Mucosa of rectum (tissue), 2 donors: Measurements from ENCODE around the gene RALGDS.

Experiments
- H3K27ac ChIP-seq, 2 donors: one replicate each; pipeline ENCODE4 v1.7.0; 2013; ENCODE audit warnings: inconsistent platforms in 2 of 2, low read depth in 2 of 2, low read length in 2 of 2
- H3K27me3 ChIP-seq, 2 donors: one replicate each; pipeline ENCODE4 v1.7.0; 2013; ENCODE audit warnings: low read length in 2 of 2; ENCODE audit not compliant: control insufficient read depth in 2 of 2, insufficient read depth in 2 of 2
- H3K36me3 ChIP-seq, 2 donors: one replicate each; pipeline ENCODE4 v1.7.0; 2013; ENCODE audit warnings: low read length in 2 of 2; ENCODE audit not compliant: control insufficient read depth in 2 of 2, insufficient read depth in 2 of 2
- H3K4me1 ChIP-seq, 2 donors: one replicate each; pipeline ENCODE4 v1.7.0; 2013; ENCODE audit warnings: low read length in 2 of 2, mild to moderate bottlenecking in 1 of 2; ENCODE audit not compliant: control insufficient read depth in 2 of 2, insufficient read depth in 2 of 2
- H3K4me3 ChIP-seq, 2 donors: one replicate each; pipeline ENCODE4 v1.7.0; 2013; ENCODE audit warnings: low read length in 2 of 2
- H3K9ac ChIP-seq, 2 donors: one replicate each; pipeline ENCODE4 v1.7.0; 2013; ENCODE audit warnings: low read length in 2 of 2, low read depth in 1 of 2, mild to moderate bottlenecking in 1 of 2
- H3K9me3 ChIP-seq, 2 donors: one replicate each; pipeline ENCODE4 v1.7.0; 2013; ENCODE audit warnings: low read length in 2 of 2; ENCODE audit not compliant: control insufficient read depth in 2 of 2
- donor health status: healthy.
- donor health status: Normal muscosa, but diverticular disease.

RALGDS gene

GRCh38 chr9:133119103-133119845 lies 1.8 kb downstream of the RALGDS start:
- Histone ChIP-seq H3K4me1 (peaks cover 64 to 66% of the 10 kb centered on the region in 2 donors), H3K27me3 (no peaks in the 10 kb centered on the region), H3K36me3 (no peaks in the 10 kb centered on the region), H3K9ac (peak overlapping the region; percentile 32 to 62), H3K27ac (peak overlapping the region; percentile 42 to 67), H3K9me3 (no peaks in the 10 kb centered on the region), H3K4me3 (peak overlapping the region; percentile 68 to 77)

GRCh38 chr9:133118568-133118967 lies 2.5 kb downstream of the RALGDS start:
- Histone ChIP-seq H3K27ac (peak overlapping the region in 1 of 2 donors; percentile 67), H3K27me3 (no peaks in the 10 kb centered on the region), H3K4me1 (peaks cover 71 to 73% of the 10 kb centered on the region in 2 donors), H3K9me3 (no peaks in the 10 kb centered on the region), H3K9ac (no peak overlapping the region), H3K4me3 (peak overlapping the region; percentile 68 to 77), H3K36me3 (no peaks in the 10 kb centered on the region)

- Histone ChIP-seq H3K4me1 (peaks cover 71 to 73% of the 10 kb centered on the region in 2 donors), H3K36me3 (no peaks in the 10 kb centered on the region), H3K4me3 (no peak overlapping the region), H3K9ac (no peak overlapping the region), H3K27me3 (no peaks in the 10 kb centered on the region), H3K27ac (no peak overlapping the region), H3K9me3 (no peaks in the 10 kb centered on the region)
Observed at GRCh38 chr9:133118179-133118520, 2.9 kb downstream of the RALGDS start.

GRCh38 chr9:133117271-133118178 lies 3.5 kb downstream of the RALGDS start:
- Histone ChIP-seq H3K4me1 (peaks cover 70 to 78% of the 10 kb centered on the region in 2 donors), H3K9ac (no peak overlapping the region), H3K27ac (peak overlapping the region; percentile 52 to 54), H3K9me3 (no peaks in the 10 kb centered on the region), H3K27me3 (no peaks in the 10 kb centered on the region), H3K4me3 (no peak overlapping the region), H3K36me3 (no peaks in the 10 kb centered on the region)

DNA sequence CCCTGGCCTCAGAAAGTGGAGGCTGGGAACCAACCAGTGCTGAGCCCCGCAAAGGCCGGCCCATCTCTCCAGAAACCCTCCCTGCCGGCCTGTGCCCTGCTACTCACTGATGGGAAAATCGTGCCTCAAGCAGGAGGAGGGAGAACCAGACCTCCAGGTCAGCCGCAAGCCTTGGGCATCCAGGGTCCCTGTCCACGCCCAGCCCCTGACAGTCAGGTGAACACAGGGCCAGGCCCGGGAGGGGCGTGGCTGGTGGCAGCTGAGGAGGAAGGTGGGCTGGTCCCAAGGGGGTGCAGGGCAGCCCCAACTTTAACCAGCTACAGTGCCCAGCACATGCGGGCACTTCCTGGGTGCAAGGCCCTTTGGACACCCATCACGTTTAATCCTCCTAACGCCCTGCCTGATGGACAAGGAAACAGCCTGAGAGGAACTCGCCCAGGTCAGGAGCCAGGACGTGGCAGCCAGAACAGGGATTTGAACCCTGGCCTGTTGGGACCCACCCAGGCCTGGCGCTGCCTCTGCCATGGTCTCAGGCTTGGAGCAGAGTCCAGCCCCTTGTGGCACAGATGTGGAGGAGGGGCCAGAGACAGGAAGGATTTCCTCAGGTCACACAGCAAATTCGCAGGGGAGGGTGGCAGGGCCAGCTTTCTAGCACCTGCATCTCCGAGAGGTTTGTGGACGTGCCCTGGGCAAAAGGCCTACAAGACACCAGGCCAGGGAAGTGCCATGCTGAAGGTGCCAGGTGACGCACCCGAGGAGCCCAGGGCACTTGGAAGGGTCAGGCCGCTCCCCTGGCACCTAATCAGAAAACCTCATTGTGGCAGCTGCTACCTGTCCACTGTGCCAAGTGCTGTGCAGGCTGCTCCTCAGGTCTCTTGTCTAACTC lies 4.5 kb downstream of the RALGDS start:
- peak overlapping the region; percentile 54 to 72 for H3K27ac ChIP-seq
- no peak overlapping the region for H3K4me3 ChIP-seq
- H3K36me3 ChIP-seq, result peaks cover 1 to 5% of the 10 kb centered on the region in 2 donors
- H3K9me3 ChIP-seq, result no peaks in the 10 kb centered on the region
- no peaks in the 10 kb centered on the region for H3K27me3 ChIP-seq
- H3K9ac ChIP-seq, result peak overlapping the region in 1 of 2 donors; percentile 13
- H3K4me1 ChIP-seq, result peaks cover 63 to 72% of the 10 kb centered on the region in 2 donors

GRCh38 chr9:133115604-133116345 lies 5.3 kb downstream of the RALGDS start:
- Histone ChIP-seq H3K27ac (peak overlapping the region; percentile 44 to 72), H3K4me1 (peaks cover 61 to 72% of the 10 kb centered on the region in 2 donors), H3K4me3 (no peak overlapping the region), H3K36me3 (peaks cover 4 to 7% of the 10 kb centered on the region in 2 donors), H3K9me3 (no peaks in the 10 kb centered on the region), H3K27me3 (no peaks in the 10 kb centered on the region), H3K9ac (peak overlapping the region; percentile 9 to 13)

- Histone ChIP-seq H3K9ac (peak overlapping the region; percentile 14 to 15), H3K27ac (peak overlapping the region; percentile 44 to 72), H3K36me3 (peaks cover 8 to 12% of the 10 kb centered on the region in 2 donors), H3K4me1 (peaks cover 56 to 68% of the 10 kb centered on the region in 2 donors), H3K9me3 (no peaks in the 10 kb centered on the region), H3K4me3 (no peak overlapping the region), H3K27me3 (no peaks in the 10 kb centered on the region)
Observed at GRCh38 chr9:133114886-133115603, 6.0 kb downstream of the RALGDS start.

- peak overlapping the region; percentile 14 to 18 for H3K9ac ChIP-seq
- peaks cover 49 to 59% of the 10 kb centered on the region in 2 donors for H3K4me1 ChIP-seq
- peaks cover 11 to 18% of the 10 kb centered on the region in 2 donors for H3K36me3 ChIP-seq
- H3K27me3 ChIP-seq, result no peaks in the 10 kb centered on the region
- no peaks in the 10 kb centered on the region for H3K9me3 ChIP-seq
- peak overlapping the region in 1 of 2 donors; percentile 7 for H3K4me3 ChIP-seq
- H3K27ac ChIP-seq, result peak overlapping the region; percentile 44 to 72
Observed at GRCh38 chr9:133113949-133114885, 6.8 kb downstream of the RALGDS start.
